Measurements from ENCODE around the gene NOC4L.

The NOC4L gene

GRCh38 chr12:132157733-132158409 lies 13.6 kb downstream of the NOC4L start:
- TF ChIP-seq CTCF (IDR thresholded peaks at IDR 0.05; ENCODE audit: low read depth, low read length, missing control alignments): no peak

DNA sequence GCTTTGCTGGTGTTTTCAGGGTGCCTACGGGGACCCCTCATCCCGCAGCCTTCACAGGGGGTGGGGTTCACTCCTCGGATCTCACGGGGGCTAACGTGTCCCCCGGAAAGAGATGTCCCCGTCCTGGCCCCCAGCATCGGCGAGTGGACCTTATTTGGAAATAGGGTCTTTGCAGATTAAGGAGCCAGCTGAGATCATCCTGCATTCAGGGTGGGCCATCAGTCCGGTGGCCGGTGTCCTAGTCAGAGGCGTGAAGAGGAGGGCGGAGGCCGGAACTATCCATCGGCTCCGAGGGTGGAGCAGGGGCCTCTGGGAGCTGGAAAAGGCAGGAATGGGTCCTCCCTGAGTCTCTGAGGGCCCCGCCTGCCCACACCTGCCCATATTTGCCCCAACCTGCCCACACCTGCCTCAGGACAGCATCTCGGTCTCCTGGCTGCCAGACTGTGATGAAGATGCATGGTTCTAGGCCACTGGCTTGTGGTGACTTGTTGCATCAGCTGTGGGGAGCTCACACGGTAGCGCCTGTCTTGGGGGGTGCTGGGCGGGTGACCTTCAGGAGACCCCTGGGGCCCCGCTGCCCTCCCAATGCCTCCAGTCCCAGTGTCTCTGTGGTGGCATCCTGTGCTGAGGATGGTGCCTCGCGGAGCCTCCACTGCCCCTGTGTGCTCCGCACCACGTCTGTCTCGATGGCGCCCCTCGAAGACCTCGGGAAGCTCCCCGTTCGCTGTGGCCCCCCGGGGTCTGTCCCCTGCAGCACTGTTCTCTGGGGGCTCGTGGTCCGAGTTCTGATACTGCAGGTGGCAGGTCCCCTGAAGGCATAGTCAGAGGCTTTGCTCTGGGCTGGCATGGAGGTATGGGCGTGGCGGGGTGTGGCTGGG lies 14.7 kb downstream of the NOC4L start:
- TF ChIP-seq CTCF (IDR thresholded peaks at IDR 0.05; ENCODE audit: low read depth, low read length, missing control alignments): no peak
- H3K4me3 ChIP-seq (ENCODE audit: low read depth, low read length): no peak overlapping the region
- DNase-seq (ENCODE audit: low read depth): no peak

More at GRCh38 chr12:132157733-132158409, 13.6 kb downstream of the NOC4L start:
- H3K4me3 ChIP-seq (ENCODE audit: low read depth, low read length): no peak overlapping the region
- no peak for DNase-seq (ENCODE audit: low read depth)

- TF ChIP-seq CTCF (IDR thresholded peaks at IDR 0.05; ENCODE audit: low read depth, low read length, missing control alignments): no peak
- no peak overlapping the region for H3K4me3 ChIP-seq (ENCODE audit: low read depth, low read length)
- no peak for DNase-seq (ENCODE audit: low read depth)
These were observed 15.3 kb downstream of the NOC4L start for GRCh38 chr12:132159555-132160003.

- H3K4me3 ChIP-seq (ENCODE audit: low read depth, low read length): no peak overlapping the region
- no peak for TF ChIP-seq CTCF (IDR thresholded peaks at IDR 0.05; ENCODE audit: low read depth, low read length, missing control alignments)
- no peak for DNase-seq (ENCODE audit: low read depth)
These were observed 15.8 kb downstream of the NOC4L start for GRCh38 chr12:132160016-132160415.

DNA sequence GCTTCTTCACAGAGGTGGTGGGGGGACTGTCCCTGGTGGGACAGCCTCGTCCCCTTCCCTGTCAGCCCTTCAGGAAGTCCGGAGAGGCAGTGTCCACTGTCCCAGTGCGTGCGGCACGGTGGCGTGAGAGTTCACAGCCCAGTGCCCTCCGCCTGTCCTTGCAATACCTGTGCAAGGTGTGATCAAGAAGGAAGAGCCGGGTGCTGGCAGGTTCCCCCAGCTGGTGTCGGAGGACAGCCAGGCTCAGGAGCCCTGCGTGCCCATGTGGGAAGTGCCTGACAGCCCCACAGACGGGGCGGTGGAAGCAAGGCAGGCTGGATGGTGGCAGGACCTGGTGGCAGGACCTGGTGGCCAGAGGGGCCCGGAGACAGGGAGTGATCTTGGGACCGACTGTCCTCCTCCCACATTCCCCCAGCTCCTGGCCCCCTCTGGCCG lies 16.4 kb downstream of the NOC4L start:
- no peak for TF ChIP-seq CTCF (IDR thresholded peaks at IDR 0.05; ENCODE audit: low read depth, low read length, missing control alignments)
- DNase-seq (ENCODE audit: low read depth): no peak
- no peak overlapping the region for H3K4me3 ChIP-seq (ENCODE audit: low read depth, low read length)

GRCh38 chr12:132161036-132161781 lies 17.0 kb downstream of the NOC4L start:
- H3K4me3 ChIP-seq (ENCODE audit: low read depth, low read length): no peak overlapping the region
- DNase-seq (ENCODE audit: low read depth): no peak

More at GRCh38 chr12:132161036-132161781, 17.0 kb downstream of the NOC4L start:
- TF ChIP-seq CTCF (IDR thresholded peaks at IDR 0.05; ENCODE audit: low read depth, low read length, missing control alignments): no peak

All from GM12864 (cell line).